ENCODE data around the gene PRKACA.

Gene PRKACA

DNA sequence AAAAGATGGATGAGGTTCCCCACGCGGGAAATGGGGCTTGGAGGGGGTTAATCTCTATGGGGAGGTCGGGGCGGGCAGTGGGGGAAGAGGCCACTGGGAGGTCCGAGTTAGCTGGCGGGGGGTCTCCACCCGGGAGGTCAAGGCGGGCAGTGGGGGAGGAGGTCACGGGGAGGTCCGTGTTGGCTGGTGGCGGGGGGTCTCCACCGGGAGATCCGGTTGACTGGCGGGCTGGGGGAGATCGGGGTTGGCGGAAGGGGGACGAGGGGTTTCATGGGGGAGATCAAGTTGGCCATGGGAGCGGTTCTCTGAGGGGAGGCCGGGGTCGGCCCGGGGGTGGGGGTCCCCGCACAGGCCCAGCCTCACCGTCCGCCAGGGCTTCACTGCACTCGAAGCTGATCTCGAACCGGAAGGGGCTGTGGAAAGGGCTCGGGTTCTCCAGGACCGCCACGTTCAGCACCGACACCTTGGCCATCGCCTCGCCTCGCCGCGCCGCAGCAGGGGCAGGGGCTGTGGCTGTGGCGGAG, 18.5 kb upstream of the PRKACA start (continued):
- peak; percentile 63 for TF ChIP-seq YY2 (tag by site-specific recombination; IDR thresholded peaks at IDR 0.05)
- peak; percentile 99 for TF ChIP-seq GLIS1 (tag by site-specific recombination; IDR thresholded peaks at IDR 0.05)
- TF ChIP-seq GLI4 (tag by site-specific recombination; IDR thresholded peaks at IDR 0.05): peak; percentile 57; the same call in 1 of the 2 replicates
- TF ChIP-seq ZNF423 (tag by site-specific recombination; IDR thresholded peaks at IDR 0.05): no peak
- TF ChIP-seq ZSCAN30 (tag by site-specific recombination; IDR thresholded peaks at IDR 0.05): no peak
- no peak for TF ChIP-seq ZNF677 (tag by site-specific recombination; IDR thresholded peaks at IDR 0.05)
- TF ChIP-seq, protein P1, sequence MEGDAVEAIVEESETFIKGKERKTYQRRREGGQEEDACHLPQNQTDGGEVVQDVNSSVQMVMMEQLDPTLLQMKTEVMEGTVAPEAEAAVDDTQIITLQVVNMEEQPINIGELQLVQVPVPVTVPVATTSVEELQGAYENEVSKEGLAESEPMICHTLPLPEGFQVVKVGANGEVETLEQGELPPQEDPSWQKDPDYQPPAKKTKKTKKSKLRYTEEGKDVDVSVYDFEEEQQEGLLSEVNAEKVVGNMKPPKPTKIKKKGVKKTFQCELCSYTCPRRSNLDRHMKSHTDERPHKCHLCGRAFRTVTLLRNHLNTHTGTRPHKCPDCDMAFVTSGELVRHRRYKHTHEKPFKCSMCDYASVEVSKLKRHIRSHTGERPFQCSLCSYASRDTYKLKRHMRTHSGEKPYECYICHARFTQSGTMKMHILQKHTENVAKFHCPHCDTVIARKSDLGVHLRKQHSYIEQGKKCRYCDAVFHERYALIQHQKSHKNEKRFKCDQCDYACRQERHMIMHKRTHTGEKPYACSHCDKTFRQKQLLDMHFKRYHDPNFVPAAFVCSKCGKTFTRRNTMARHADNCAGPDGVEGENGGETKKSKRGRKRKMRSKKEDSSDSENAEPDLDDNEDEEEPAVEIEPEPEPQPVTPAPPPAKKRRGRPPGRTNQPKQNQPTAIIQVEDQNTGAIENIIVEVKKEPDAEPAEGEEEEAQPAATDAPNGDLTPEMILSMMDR (tag by site-specific recombination; IDR thresholded peaks at IDR 0.05): no peak
- TF ChIP-seq, protein P2, sequence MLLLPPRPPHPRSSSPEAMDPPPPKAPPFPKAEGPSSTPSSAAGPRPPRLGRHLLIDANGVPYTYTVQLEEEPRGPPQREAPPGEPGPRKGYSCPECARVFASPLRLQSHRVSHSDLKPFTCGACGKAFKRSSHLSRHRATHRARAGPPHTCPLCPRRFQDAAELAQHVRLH (tag by site-specific recombination; IDR thresholded peaks at IDR 0.05): no peak
- TF ChIP-seq ZFP69B (tag by site-specific recombination; IDR thresholded peaks at IDR 0.05): peak; percentile 54; the same call in 1 of the 2 replicates
- no peak for TF ChIP-seq ZNF571 (tag by site-specific recombination; IDR thresholded peaks at IDR 0.05)
- TF ChIP-seq SCRT1 (tag by site-specific recombination; IDR thresholded peaks at IDR 0.05; ENCODE audit: borderline replicate concordance): no peak
- no peak for TF ChIP-seq ZNF558 (tag by site-specific recombination; IDR thresholded peaks at IDR 0.05)
- TF ChIP-seq BCL11B (tag by site-specific recombination; IDR thresholded peaks at IDR 0.05; ENCODE audit: low read depth): 0 out of 2 replicates have a peak, but pooled peaks have one; percentile 63
- TF ChIP-seq ZNF391 (tag by site-specific recombination; IDR thresholded peaks at IDR 0.05; ENCODE audit: borderline replicate concordance, low read depth): peak; percentile 89; the same call in 1 of the 2 replicates
- TF ChIP-seq ZNF138 (tag by site-specific recombination; IDR thresholded peaks at IDR 0.05; ENCODE audit: borderline replicate concordance): no peak
- TF ChIP-seq, protein P3, sequence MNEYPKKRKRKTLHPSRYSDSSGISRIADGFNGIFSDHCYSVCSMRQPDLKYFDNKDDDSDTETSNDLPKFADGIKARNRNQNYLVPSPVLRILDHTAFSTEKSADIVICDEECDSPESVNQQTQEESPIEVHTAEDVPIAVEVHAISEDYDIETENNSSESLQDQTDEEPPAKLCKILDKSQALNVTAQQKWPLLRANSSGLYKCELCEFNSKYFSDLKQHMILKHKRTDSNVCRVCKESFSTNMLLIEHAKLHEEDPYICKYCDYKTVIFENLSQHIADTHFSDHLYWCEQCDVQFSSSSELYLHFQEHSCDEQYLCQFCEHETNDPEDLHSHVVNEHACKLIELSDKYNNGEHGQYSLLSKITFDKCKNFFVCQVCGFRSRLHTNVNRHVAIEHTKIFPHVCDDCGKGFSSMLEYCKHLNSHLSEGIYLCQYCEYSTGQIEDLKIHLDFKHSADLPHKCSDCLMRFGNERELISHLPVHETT (tag by site-specific recombination; IDR thresholded peaks at IDR 0.05): no peak
- TF ChIP-seq HOXD13 (CRISPR knock-in tag; IDR thresholded peaks at IDR 0.05; ENCODE audit: borderline replicate concordance): no peak
- 0 out of 2 replicates have a peak, but pooled peaks have one; percentile 60 for TF ChIP-seq ZNF169 (tag by site-specific recombination; IDR thresholded peaks at IDR 0.05)
- TF ChIP-seq, protein P4, sequence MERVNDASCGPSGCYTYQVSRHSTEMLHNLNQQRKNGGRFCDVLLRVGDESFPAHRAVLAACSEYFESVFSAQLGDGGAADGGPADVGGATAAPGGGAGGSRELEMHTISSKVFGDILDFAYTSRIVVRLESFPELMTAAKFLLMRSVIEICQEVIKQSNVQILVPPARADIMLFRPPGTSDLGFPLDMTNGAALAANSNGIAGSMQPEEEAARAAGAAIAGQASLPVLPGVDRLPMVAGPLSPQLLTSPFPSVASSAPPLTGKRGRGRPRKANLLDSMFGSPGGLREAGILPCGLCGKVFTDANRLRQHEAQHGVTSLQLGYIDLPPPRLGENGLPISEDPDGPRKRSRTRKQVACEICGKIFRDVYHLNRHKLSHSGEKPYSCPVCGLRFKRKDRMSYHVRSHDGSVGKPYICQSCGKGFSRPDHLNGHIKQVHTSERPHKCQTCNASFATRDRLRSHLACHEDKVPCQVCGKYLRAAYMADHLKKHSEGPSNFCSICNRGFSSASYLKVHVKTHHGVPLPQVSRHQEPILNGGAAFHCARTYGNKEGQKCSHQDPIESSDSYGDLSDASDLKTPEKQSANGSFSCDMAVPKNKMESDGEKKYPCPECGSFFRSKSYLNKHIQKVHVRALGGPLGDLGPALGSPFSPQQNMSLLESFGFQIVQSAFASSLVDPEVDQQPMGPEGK (tag by site-specific recombination; IDR thresholded peaks at IDR 0.05): peak; percentile 46
- no peak; the same call in 1 of the 2 replicates for TF ChIP-seq ZNF184 (tag by site-specific recombination; IDR thresholded peaks at IDR 0.05)
- TF ChIP-seq TCF7L2 (IDR thresholded peaks at IDR 0.05; ENCODE audit: borderline replicate concordance, low read depth, low read length): no peak
- TF ChIP-seq ZNF544 (tag by site-specific recombination; IDR thresholded peaks at IDR 0.05): no peak
- 0 out of 2 replicates have a peak, but pooled peaks have one; percentile 34 for TF ChIP-seq ZNF701 (tag by site-specific recombination; IDR thresholded peaks at IDR 0.05)
- TF ChIP-seq ZNF747 (tag by site-specific recombination; IDR thresholded peaks at IDR 0.05): no peak
- TF ChIP-seq, protein P5, sequence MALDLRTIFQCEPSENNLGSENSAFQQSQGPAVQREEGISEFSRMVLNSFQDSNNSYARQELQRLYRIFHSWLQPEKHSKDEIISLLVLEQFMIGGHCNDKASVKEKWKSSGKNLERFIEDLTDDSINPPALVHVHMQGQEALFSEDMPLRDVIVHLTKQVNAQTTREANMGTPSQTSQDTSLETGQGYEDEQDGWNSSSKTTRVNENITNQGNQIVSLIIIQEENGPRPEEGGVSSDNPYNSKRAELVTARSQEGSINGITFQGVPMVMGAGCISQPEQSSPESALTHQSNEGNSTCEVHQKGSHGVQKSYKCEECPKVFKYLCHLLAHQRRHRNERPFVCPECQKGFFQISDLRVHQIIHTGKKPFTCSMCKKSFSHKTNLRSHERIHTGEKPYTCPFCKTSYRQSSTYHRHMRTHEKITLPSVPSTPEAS (tag by site-specific recombination; IDR thresholded peaks at IDR 0.05): no peak
- TF ChIP-seq ZNF585B (tag by site-specific recombination; IDR thresholded peaks at IDR 0.05): no peak
- no peak for TF ChIP-seq ZBTB1 (tag by site-specific recombination; IDR thresholded peaks at IDR 0.05)
- TF ChIP-seq, protein P6, sequence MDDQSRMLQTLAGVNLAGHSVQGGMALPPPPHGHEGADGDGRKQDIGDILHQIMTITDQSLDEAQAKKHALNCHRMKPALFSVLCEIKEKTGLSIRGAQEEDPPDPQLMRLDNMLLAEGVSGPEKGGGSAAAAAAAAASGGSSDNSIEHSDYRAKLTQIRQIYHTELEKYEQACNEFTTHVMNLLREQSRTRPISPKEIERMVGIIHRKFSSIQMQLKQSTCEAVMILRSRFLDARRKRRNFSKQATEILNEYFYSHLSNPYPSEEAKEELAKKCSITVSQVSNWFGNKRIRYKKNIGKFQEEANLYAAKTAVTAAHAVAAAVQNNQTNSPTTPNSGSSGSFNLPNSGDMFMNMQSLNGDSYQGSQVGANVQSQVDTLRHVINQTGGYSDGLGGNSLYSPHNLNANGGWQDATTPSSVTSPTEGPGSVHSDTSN (CRISPR knock-in tag; IDR thresholded peaks at IDR 0.05): no peak
- no peak for TF ChIP-seq ZNF221 (tag by site-specific recombination; IDR thresholded peaks at IDR 0.05; ENCODE audit: borderline replicate concordance)
- peak; percentile 67 for TF ChIP-seq ZBTB48 (tag by site-specific recombination; IDR thresholded peaks at IDR 0.05)
- no peak for TF ChIP-seq ZNF239 (tag by site-specific recombination; IDR thresholded peaks at IDR 0.05)

Data from HEK293 (cell line).